NCI-H1694 (cell line): ENCODE measurements around the gene DMBX1.

Source experiments
- DNase-seq: peaks from one replicate; lab custom pipeline; 2025; lab: John Stamatoyannopoulos, UW

The DMBX1 gene

DNA sequence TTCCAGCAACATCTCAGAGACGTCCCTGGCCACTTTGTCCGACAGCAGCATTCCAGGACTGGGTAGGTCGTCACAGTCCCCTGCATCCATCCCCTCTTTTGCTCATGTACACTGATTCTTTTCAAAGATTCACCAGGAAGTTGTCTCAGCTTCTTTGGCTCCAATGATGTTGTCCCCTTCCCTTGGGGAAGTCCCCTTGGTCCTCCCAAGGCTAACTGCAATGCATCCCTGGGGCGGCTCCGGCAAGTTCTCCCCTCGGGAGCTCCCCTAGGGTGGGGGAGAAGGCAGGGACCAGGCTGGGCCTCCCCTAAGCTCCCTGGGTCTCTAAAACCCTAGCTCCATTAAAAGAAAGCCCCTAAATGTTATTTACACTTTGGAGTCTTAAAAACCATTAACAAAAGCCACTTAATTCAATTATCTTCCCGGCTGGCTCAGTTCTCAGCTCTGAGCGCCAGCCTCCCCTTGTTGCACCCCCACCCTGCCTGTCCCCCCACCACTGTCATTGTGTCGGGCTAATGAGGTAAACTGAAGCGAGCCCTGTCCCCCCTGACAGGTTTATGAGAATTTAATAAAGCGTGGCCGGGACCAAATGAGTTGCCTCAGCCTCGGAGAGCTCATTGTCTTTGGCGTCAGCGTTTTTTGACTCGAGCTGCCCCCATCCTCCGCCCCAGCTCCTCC lies 36.5 kb downstream of the DMBX1 start:
- no peak for DNase-seq

DNA sequence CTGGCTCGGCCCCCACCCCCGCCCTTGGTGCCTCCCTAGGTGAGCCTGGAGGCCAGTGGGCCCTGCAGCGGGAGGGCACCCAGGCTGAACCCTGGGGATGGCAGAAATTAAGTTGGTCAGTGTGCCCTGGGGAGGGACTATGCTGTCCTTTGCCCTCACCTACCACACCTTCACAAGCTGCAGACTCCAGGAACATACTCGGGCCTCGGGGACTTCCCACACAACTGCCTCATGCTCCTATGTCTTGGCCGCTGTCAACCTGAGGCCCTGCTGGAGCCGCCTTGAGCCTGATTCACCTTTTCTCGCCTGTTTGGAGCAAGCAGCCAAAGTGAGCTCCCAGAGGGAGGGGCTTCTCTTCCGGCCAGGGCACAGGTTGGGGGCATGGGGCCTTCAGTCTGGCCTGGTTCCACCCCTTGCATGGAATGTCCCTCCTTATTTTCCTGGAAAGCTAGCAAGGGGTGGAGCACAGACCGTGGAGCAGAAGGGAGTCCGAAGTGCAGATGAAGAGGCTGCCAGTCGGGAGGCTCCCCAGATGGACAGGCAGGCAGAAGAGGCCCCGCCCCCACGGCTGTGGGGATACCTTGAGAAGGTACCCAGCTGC lies 37.2 kb downstream of the DMBX1 start:
- DNase-seq = no peak

DNA sequence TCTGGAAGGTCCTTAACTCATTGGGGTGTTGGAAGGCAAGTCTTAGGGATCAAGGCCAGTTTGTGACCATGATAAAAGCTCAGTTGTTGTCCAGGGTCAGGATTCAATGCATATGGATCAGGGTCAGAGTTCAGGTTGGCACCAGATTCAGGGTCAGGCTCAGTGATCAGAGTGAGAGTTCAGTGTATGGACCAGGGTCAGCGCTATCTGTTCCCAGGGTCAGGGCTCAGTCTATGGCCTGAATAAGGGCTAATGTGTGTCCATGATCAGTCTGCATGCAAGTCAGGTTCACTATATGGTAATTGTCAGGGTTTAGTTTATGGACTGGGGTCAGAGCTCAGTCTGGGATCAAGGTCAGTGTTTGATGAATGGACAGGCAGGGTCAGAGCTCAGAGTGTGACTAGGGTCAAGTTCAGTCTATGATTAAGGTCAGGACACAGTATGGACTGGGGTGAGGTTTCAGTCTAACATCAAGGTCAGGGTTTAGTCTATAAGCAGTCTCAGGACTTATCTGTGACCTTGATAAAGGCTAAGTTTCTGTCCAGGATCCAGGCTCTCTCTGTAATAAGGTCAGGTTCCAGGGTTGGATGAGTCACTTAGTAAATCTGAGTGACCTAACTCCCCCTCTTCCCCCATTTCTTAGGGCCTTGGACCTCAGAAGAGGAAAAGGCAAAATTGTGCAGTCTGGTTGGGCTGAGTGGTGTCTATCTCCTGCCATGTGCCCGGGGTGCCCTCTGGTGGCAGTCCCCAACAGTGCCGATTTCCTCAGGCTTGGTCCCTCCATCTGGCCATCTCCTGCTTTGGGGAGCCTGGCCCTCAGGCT lies 38.0 kb downstream of the DMBX1 start:
- peak; percentile 79 for DNase-seq

DNA sequence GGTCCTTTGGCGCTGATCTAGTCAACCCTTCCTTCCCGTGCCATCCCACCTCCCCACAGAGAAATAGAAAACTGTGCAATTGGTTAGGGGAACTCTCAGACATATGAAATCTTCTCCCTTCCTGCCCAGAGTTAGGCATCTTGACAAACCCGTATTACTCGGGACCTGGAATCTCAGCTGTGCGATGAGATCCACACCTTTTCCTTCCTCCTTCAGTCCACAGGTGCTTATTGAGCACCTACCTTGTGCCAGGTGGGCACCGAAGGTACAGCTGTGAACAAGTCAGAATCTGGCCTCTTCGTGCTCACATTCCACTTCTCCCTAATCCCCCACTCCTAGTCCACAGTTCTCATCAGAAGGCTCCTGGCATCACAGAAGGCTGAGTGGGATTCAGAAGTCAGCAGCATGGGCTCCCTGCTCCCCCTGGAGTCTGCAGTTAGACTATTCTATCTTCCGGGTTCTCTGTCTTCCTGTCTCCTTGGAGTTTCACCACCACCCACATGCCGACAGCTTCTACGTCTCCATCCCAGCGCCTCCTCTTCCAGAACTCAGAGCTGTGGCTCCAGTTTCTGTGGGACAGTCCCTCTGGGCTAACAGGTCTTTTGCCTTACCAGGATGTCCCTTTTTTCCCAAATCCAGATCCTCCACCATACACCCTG lies 38.8 kb downstream of the DMBX1 start:
- no peak for DNase-seq

DNA sequence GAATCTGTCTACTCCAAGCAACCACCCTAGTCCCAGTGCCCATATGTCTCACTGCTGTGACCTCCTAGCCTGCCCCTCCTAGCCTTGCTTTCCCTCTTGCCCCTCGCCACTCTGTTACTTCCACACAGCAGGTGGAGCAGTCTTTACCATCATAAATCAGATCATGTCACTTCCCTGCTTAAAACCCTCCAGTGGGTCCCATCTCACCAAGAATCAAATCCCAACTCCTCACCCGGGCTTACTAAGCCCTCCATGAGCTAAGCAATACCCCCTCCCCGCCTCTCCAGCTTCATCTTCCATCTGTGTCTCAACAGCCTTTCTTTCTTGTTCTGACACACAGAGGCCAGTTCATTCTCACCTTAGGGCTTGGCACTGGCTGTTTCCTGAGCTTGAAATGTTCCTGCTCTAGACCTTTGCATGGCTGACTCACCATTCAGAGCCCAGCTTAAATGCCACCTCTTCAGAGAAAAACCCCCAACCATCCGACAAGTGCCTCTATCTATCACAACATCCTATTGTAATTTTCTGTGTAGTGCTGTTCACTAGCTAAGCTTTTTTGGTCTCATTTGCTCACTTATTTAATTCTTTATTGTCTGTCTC lies 39.5 kb downstream of the DMBX1 start:
- no peak for DNase-seq

DNA sequence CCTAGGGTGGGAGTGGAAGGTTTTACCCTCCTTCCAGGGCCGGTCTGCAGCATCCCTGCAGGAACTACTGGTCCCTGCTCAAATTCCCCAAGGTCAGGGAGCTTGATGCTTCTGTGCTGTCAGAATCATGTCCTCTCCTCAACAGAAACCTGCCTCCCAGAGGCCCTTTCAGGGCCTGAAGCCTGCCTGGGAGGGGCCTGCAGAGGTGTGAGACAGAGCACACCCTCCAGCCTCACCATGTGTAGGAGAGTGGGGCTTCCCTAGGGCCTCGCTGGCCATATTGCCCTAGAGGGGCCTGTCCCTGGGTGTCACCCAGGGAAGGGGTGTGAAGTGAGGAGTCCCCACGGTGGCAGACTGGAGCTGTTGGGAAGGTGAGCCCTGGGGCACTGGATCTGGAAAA lies 40.7 kb downstream of the DMBX1 start:
- DNase-seq = no peak

DNA sequence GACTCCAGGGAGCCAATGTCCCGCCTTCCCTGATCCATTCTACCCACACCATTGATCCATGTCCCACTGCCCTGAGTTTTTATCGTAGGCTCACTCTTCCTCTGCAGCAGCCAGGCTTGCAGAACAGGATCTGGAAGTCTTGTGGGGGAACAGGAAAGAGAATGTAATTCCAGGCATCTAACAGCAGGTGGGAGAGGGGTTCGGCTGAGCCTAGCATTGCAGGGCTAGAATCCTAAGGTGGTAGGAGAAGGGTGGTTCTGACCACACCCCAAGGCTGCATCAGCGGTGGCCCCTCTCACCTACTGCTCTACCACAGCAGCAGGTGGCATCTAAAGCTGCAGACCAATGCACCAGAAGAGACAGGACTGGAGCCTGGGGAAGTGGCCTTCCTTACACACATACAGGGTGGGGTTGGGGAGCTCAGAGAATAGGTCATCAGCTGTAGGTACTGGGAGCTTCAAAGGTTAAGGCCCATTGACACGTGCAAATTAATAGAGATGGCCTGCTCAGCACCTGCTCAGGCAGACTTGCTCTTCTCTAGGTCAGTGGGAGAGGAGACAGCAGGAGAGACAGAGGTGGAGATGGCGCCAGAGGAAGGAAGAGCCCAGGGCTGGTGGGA lies 41.3 kb downstream of the DMBX1 start:
- no peak for DNase-seq

DNA sequence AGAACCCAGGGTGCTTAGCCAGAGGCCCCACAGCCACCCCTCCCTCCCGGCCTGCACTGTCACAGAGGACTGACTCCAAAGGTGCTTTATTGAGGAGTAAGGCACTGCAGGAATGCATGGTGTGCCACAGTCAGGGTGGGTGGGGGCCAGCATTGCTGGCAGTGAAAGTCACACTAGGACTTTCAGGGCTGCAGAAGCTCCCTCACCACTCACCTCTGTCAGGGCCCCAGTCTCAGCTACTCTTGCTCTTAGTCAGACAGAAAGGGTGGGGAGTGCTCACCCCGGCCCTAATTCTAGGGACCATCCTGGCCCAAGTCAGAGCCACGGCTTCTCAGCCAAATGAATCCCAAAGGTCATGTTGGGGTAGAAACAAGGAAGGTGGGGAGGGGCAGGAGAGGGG lies 42.5 kb downstream of the DMBX1 start:
- DNase-seq = no peak

DNA sequence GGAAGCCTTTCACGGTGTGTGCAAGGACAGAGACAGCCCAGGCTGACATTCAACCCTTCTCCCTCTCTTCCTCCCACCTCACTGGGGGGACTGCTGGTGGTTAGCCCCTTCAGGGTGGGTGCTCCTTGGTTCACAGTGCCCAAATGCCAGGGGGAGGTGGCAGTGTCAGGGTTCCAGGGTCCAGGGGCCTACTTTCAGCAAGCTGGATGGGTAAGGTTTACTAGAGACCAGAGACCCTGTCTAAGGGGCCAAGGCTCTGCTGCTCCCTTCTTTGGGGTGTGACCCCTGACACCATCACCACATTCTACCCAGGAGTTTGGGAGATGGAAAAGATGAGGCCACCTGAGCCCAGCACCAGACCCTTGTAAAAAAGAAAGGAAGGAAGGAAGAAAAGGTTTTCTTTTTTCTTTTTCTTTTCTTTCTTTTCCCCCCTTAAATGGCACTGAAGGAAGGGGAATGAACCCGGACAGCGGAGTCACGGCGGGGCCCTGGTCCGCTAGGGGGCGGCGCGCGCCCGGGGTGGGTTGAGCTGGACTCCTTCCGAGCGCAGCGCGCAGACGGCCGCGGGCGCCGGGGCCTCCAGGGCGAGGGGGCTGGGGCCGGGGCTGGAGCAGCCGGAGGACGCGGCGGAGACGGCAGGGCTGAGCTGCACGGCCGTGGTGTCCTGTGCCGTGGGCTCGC lies 43.0 kb downstream of the DMBX1 start:
- DNase-seq = peak; percentile 4

DNA sequence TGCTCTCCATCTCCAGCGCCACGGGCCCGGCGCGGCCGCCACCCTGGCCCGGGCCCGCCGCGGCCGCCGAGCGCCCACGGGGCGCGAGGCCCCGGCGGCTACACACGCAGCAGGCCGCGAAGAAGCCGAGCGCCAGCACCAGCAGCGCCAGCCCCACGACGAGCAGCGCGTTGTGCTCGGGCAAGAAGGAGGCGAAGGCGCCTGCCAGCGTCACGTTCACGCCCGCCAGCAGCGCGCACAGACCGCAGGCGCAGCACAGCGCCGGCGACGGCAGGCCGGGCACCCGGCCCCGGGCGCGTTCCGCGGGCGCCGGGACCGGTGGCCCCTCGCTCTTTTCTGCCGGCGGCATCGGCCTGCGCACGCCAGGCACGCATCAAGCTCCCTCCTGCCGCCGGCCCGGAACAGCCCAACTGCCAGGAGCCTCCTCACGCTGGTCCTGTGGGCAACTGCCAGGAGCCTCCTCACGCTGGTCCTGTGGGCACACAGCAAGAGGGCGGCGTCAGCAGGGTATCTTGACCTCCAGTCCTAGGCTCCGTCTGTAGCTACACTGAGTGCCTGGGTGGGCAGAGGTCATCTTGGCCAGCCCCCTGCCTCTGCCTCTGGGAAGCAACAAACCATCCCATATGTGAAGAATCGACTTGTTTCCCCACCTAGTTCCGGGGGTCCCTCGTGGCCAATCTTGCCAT lies 43.7 kb downstream of the DMBX1 start:
- DNase-seq = no peak

DNA sequence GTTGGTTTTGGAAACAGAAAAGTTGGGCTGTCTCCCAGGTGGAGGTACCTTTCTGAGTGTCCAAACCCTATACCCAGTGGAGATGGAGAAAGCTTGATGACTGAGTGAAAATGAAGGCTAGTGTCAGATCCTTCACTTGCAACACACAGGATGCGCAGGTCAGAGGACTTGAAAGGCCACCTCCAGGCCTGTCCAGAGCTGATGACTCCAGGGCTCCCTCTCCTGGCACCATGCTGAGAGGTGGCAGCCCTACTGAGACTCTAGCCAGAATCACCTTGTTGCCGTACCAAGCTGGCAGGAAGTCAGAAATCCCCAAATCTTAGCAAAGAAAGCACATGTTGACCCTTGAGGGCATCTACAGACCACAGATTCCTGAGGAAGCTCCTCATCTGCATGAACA lies 45.4 kb downstream of the DMBX1 start:
- no peak for DNase-seq

DNA sequence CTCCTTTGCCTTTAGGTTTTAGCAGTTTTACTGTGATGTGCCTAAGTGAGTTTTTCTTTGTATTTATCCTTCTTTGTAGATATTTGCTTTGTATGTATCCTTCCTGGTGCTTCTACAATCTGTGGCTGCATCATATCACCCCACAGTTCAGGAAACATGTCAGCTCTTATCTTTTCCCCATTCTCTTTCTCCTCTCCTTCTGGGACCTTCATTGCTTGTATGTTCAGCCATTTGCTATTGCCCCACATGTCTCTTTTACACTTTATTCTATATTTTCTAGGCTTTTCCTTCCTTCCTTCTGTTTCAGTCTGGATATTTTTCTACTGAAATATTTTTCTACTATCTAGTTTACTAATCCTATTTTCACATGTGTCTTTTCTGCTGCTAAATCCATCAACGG lies 46.9 kb downstream of the DMBX1 start:
- no peak for DNase-seq

DNA sequence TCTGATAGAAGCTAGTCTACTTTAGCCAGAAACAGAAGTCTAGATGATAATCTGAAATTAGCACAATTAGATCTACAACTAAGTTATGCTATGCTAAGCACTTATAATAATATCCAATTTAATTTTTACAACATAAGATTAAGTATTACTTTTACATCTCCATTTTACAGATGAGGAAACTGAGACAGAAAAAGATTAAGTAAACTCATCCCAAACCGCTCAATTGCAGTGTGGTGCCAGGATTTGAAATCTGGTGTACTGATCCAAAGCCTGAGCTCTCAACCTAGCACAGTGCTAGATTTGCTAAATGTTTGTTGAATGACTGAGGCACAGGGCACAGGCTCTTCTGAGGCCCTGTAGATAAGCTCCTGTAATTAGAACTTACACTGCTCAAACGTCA lies 48.0 kb downstream of the DMBX1 start:
- DNase-seq = no peak

DNA sequence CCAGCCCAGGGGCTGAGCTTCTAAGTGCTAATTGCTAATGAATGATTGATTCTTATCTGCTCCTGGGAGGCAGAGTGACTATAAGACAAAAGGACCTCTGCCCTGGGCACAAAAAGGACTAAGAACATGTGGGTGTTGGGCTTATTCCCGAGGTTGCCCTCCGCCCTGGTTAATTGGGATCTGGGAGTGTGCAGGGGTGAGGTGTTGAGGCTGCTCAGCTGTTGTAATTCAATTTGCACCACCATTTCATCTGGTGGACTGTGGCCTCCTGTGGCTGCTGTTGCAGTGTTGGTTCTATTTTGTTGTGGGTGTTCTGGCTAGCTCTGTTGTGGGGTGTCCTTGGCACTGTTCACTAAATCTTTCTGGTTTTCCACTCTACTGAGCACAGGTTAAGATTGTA lies 48.5 kb downstream of the DMBX1 start:
- DNase-seq = no peak
